ENCODE data around the gene OR8S1. TPM values are rescaled to one million over a fixed set of nuclear protein-coding genes. Genes with fewer than 3 reads are reported as not detected.
"Not testable (repeated sequence)": the region's sequence is repeated elsewhere in the genome, so short reads cannot be mapped to it uniquely, and the experiment has no call there.

Gene OR8S1
- total RNA-seq, 4 donors from 2014 or later = not detected

- TF ChIP-seq POLR2A (IDR thresholded peaks at IDR 0.05) (no peak), CTCF (IDR thresholded peaks at IDR 0.05) (peak in 2 of 4 experiments; percentile 24 to 58)
- Histone ChIP-seq H3K27ac (no peak overlapping the region), H3K4me1 (no peaks in the 10 kb centered on the region), H3K9me3 (no peaks in the 10 kb centered on the region), H3K27me3 (peaks cover 4% of the 10 kb centered on the region), H3K4me3 (no peak overlapping the region), H3K36me3 (no peaks in the 10 kb centered on the region)
- WGBS, 2 donors (ENCODE audit: low coverage in 1 of 2) = 34 to 52% methylated on average over 6 to 8 of the region's 8 CpGs
- ATAC-seq = no peak
Observed at GRCh38 chr12:48542300-48542928, 17.0 kb downstream of the OR8S1 start.

- TF ChIP-seq POLR2AphosphoS5 (IDR thresholded peaks at IDR 0.05) (no peak), POLR2A (IDR thresholded peaks at IDR 0.05) (no peak), CTCF (IDR thresholded peaks at IDR 0.05) (no peak), EP300 (IDR thresholded peaks at IDR 0.05) (no peak)
- peaks cover 4% of the 10 kb centered on the region for H3K27me3 ChIP-seq
Observed at GRCh38 chr12:48545833-48546469, 20.5 kb downstream of the OR8S1 start.

GRCh38 chr12:48547012-48547411, 21.6 kb downstream of the OR8S1 start:
- not testable (repeated sequence) for H3K36me3 ChIP-seq, H3K27me3 ChIP-seq, H3K4me1 ChIP-seq, ATAC-seq, H3K4me3 ChIP-seq, H3K27ac ChIP-seq, H3K9me3 ChIP-seq
- 100% methylated on average over 1 of the region's 3 CpGs; no CpG with 5 or more reads in 1 of the 2 donors for WGBS, 2 donors (ENCODE audit: low coverage in 1 of 2)

More at GRCh38 chr12:48545833-48546469, 20.5 kb downstream of the OR8S1 start:
- 38 to 60% methylated on average over 3 of the region's 4 CpGs for WGBS, 2 donors (ENCODE audit: low coverage in 1 of 2)
- Histone ChIP-seq H3K36me3 (no peaks in the 10 kb centered on the region), H3K4me3 (no peak overlapping the region), H3K27ac (no peak overlapping the region), H3K9me3 (peaks cover 0 to 6% (median 0%) of the 10 kb centered on the region in 3 donors), H3K4me1 (no peaks in the 10 kb centered on the region)
- no peak for ATAC-seq

- not testable (repeated sequence) for ATAC-seq, H3K36me3 ChIP-seq, H3K9me3 ChIP-seq, H3K27ac ChIP-seq, H3K4me3 ChIP-seq, H3K4me1 ChIP-seq, H3K27me3 ChIP-seq
- WGBS, 2 donors (ENCODE audit: low coverage in 1 of 2) = no CpG with 5 or more reads among the region's 13 CpGs
Observed at GRCh38 chr12:48551636-48552035, 26.2 kb downstream of the OR8S1 start.

GRCh38 chr12:48553666-48554343, 28.4 kb downstream of the OR8S1 start:
- not testable (repeated sequence) for H3K4me1 ChIP-seq
- 50 to 72% methylated on average over 1 to 9 of the region's 11 CpGs for WGBS, 2 donors (ENCODE audit: low coverage in 1 of 2)

GRCh38 chr12:48556631-48557030, 31.2 kb downstream of the OR8S1 start:
- 66 to 73% methylated on average over 3 to 4 of the region's 6 CpGs for WGBS, 2 donors (ENCODE audit: low coverage in 1 of 2)
- no peak for TF ChIP-seq POLR2AphosphoS5 (IDR thresholded peaks at IDR 0.05)
- no peak for TF ChIP-seq EP300 (IDR thresholded peaks at IDR 0.05)
- no peak for TF ChIP-seq CTCF (IDR thresholded peaks at IDR 0.05)
- TF ChIP-seq POLR2A (IDR thresholded peaks at IDR 0.05) = no peak
- no peaks in the 10 kb centered on the region for H3K36me3 ChIP-seq
- peaks cover 6% of the 10 kb centered on the region for H3K27me3 ChIP-seq
- ATAC-seq = no peak
- H3K27ac ChIP-seq = no peak overlapping the region
- no peak overlapping the region for H3K4me3 ChIP-seq
- H3K4me1 ChIP-seq = no peaks in the 10 kb centered on the region
- H3K9me3 ChIP-seq = no peaks in the 10 kb centered on the region

More at GRCh38 chr12:48553666-48554343, 28.4 kb downstream of the OR8S1 start:
- not testable (repeated sequence) for H3K9me3 ChIP-seq, ATAC-seq, H3K4me3 ChIP-seq, H3K27me3 ChIP-seq, H3K27ac ChIP-seq, H3K36me3 ChIP-seq
